Right atrium auricular region (tissue), 2 donors: ENCODE data around the gene TNS3. TPM values are rescaled to one million over a fixed set of nuclear protein-coding genes. Genes with fewer than 3 reads are reported as not detected.

Source experiments
- DNase-seq: peaks from one replicate; pipeline ENCODE4 v3.0.0-alpha.2; 2019; ENCODE audit warnings: low spot score
- H3K27ac ChIP-seq, 2 donors: fragments of 200-600 bp; sonication (generic); 1 replicate in 1 of 2; 2 replicates in 1 of 2; pipeline ENCODE4 v1.5.1; 2016 to 2019
- H3K27me3 ChIP-seq, 2 donors: fragments of 200-600 bp; sonication (generic); one replicate each; pipeline versions ENCODE4 v1.5.1 to v1.6.0; 2017 to 2019
- H3K36me3 ChIP-seq: fragments of 200-600 bp; sonication (generic); one replicate; pipeline ENCODE4 v1.5.1; 2016
- H3K4me1 ChIP-seq, 2 donors: fragments of 200-600 bp; sonication (generic); one replicate each; pipeline versions ENCODE4 v1.5.1 to v1.6.0; 2017 to 2019
- H3K4me3 ChIP-seq, 2 donors: fragments of 200-600 bp; sonication (generic); 1 replicate in 1 of 2; 2 replicates in 1 of 2; pipeline ENCODE4 v1.5.1; 2017 to 2019; ENCODE audit warnings: mild to moderate bottlenecking in 1 of 2, moderate library complexity in 1 of 2
- H3K9me3 ChIP-seq, 2 donors: fragments of 200-600 bp; sonication (generic); one replicate each; pipeline ENCODE4 v1.5.1; 2019
- CTCF ChIP-seq, 2 donors: fragments of 200-600 bp; sonication (generic); IDR thresholded peaks; one replicate each; pipeline ENCODE4 v1.5.1; 2019; ENCODE audit warnings: antibody characterized with exemption in 2 of 2
- total RNA-seq, 2 donors: library from RNA; depleted of rRNA; stranded (reverse); fragments of >200 nt; gene quantifications; one replicate each; pipeline ENCODE4 v1.1.0, GENCODE V29; 2016

The TNS3 gene
- total RNA-seq, 2 donors from 2014 or later, result 39.7 to 44.4 TPM

GRCh38 chr7:47303695-47304453 is 278.0 kb downstream of the TNS3 start:
- Histone ChIP-seq H3K36me3 (peaks cover 46% of the 10 kb centered on the region), H3K4me1 (peaks cover 0 to 36% of the 10 kb centered on the region in 2 donors), H3K4me3 (no peak overlapping the region), H3K9me3 (no peaks in the 10 kb centered on the region), H3K27ac (peak overlapping the region; percentile 75 to 78), H3K27me3 (no peaks in the 10 kb centered on the region)
- no peak for TF ChIP-seq CTCF (IDR thresholded peaks at IDR 0.05)
- DNase-seq, result peak; percentile 32

DNA sequence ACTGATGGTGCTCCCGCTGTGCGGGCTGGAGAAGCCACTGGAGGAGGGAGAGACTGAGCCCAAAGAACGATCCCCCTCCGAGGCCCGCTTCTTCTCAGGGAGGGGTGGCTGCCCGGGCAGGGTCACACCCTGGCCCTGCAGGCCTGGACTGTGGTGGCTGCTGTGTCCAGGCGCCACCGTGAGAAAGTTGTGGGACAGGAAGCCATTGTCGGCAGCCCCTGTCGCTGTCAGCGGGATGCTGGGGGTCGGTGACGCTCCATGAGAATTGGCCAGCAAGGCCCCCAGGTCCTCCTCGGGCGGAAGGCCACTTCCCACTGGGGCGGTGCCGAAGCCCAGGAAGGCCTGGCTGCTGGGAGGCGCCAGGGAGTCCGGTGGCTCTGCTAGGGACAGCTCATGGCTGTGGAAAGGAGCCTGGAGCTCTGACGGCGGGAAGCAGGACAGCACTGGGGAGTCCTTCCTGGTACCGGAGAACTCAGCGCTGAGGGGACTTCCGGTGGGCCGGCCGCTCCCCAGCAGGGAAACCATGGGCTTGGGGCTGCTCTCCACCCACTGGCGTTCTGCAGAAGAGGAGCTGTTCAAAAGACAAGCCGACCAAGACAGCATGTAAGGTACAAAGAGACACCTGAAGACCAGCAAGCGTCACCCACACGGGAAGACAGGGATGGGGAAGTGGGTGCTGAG is 278.8 kb downstream of the TNS3 start:
- Histone ChIP-seq H3K36me3 (peaks cover 46% of the 10 kb centered on the region), H3K4me1 (peaks cover 0 to 36% of the 10 kb centered on the region in 2 donors), H3K4me3 (no peak overlapping the region), H3K9me3 (no peaks in the 10 kb centered on the region), H3K27ac (peak overlapping the region; percentile 15 to 78), H3K27me3 (no peaks in the 10 kb centered on the region)
- peak; percentile 43 for DNase-seq
- TF ChIP-seq CTCF (IDR thresholded peaks at IDR 0.05), result no peak

DNA sequence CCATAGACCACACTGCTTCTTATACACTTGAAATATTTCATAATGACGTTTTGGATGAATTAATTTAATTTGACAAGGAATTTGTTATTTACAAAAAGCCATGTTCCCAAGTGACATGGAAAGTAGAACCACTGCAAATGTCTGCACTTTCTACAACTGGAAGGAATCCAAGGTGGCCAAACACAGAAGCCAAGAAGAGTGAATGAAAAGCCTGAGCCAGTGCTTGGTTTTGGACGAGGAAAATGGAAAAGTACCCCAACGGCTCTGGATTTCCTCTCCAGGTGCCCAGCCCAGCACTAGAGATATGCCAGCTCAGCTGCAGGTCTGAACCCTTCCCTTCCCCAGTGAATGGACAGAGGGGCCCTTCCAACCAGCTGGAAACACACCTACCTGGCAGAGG is 279.4 kb downstream of the TNS3 start:
- Histone ChIP-seq H3K9me3 (no peaks in the 10 kb centered on the region), H3K4me3 (no peak overlapping the region), H3K27ac (peak overlapping the region; percentile 15 to 78), H3K36me3 (peaks cover 46% of the 10 kb centered on the region), H3K27me3 (no peaks in the 10 kb centered on the region), H3K4me1 (peaks cover 0 to 36% of the 10 kb centered on the region in 2 donors)
- peak; percentile 18 for DNase-seq
- TF ChIP-seq CTCF (IDR thresholded peaks at IDR 0.05), result no peak

GRCh38 chr7:47301657-47302295 is 280.1 kb downstream of the TNS3 start:
- Histone ChIP-seq H3K27me3 (no peaks in the 10 kb centered on the region), H3K36me3 (peaks cover 52% of the 10 kb centered on the region), H3K4me3 (no peak overlapping the region), H3K4me1 (peaks cover 0 to 36% of the 10 kb centered on the region in 2 donors), H3K27ac (peak overlapping the region in 1 of 2 donors; percentile 54), H3K9me3 (no peaks in the 10 kb centered on the region)
- DNase-seq, result peak; percentile 43
- no peak for TF ChIP-seq CTCF (IDR thresholded peaks at IDR 0.05)

GRCh38 chr7:47301105-47301477 is 280.8 kb downstream of the TNS3 start:
- H3K27me3 ChIP-seq, result no peaks in the 10 kb centered on the region

More at GRCh38 chr7:47301105-47301477, 280.8 kb downstream of the TNS3 start:
- peak in 1 of 2 donors; percentile 15 for TF ChIP-seq CTCF (IDR thresholded peaks at IDR 0.05)
- H3K4me1 ChIP-seq, result peaks cover 0 to 38% of the 10 kb centered on the region in 2 donors
- H3K27ac ChIP-seq, result peak overlapping the region; percentile 17 to 26
- H3K4me3 ChIP-seq, result no peak overlapping the region
- H3K9me3 ChIP-seq, result no peaks in the 10 kb centered on the region
- peak; percentile 32 for DNase-seq
- H3K36me3 ChIP-seq, result peaks cover 59% of the 10 kb centered on the region
